ENCODE measurements around the gene CERK. TPM values are rescaled to one million over a fixed set of nuclear protein-coding genes. Genes with fewer than 3 reads are reported as not detected.

CERK gene
- total RNA-seq (2022; extraction: Qiagen RNA extraction): 19.5 to 25.2 TPM (median 24.5 TPM) in 5 replicates

GRCh38 chr22:46737976-46738646, at the start of gene CERK:
TSS of gene CERK (minus strand) at chr22:46738252. CDS start at chr22:46738148, 104 bp downstream.

GRCh38 chr22:46762238-46763050, 24.4 kb upstream of the CERK start, which contains the start of gene TBC1D22A:
TSS of gene TBC1D22A (plus strand) at chr22:46762650. CDS start at chr22:46762787, 137 bp downstream.

Other genes starting within 250 kb of the CERK start
- 22.5 to 30.8 TPM (median 28.0 TPM) in 5 replicates for gene CELSR1, start 200.6 kb downstream of the CERK start, total RNA-seq (2022; extraction: Qiagen RNA extraction)
- 11.2 to 21.3 TPM (median 19.2 TPM) in 5 replicates for gene GRAMD4, start 117.9 kb downstream of the CERK start, total RNA-seq (2022; extraction: Qiagen RNA extraction)
- 9.1 to 10.4 TPM (median 9.4 TPM) in 5 replicates for gene TBC1D22A, start 24.4 kb upstream of the CERK start, total RNA-seq (2022; extraction: Qiagen RNA extraction)